GM19099 (cell line): Measurements from ENCODE around the gene OIP5.

Experiments
- POLR2A ChIP-seq: IDR thresholded peaks from 3 replicates; pipeline ENCODE4 v1.6.1; 2011; ENCODE audit warnings: low read depth; ENCODE audit not compliant: insufficient read length; ENCODE audit errors: extremely low read depth

The OIP5 gene

DNA sequence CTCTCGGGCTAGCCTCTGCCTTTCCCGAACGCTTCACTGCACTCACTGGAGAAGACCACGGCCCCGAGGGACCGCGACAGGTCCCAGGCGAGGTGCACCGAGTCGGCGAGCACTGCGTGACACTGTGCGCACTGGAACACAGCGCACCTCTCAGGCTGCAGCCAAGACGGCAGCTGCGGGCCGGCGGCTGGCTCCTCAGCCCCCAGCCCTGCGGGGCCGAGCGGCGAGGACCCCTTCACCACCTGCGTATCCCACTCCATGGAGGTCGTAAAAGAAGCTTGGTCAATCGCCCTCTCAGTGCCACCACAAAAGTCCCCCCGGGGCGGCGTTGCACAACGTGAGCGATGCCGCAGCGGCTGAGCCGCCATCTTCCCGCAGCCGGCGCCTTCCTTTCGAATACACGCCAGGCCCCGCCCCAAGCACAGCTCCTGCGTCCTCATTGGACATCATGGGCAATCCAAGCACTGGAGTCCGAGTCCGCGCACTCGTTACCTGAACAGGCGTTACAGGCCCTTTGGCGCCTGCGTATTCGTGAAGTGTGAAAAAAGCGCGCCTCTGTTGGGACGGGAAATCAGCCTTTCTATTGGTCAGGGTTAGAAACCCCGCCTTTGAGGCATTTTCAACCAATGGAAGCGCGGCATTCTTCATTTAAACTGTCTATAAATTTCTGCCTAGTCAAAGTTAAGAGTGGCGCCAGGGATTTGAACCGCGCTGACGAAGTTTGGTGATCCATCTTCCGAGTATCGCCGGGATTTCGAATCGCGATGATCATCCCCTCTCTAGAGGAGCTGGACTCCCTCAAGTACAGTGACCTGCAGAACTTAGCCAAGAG is at the start of gene OIP5, which contains the start of gene NUSAP1:
Gene OIP5 (minus strand): TSS at position 398 of the 832 bp plus-strand sequence. CDS start 30 bp downstream, at position 368.
Gene NUSAP1 (plus strand): TSS at position 688 of the 832 bp plus-strand sequence. CDS start 77 bp downstream, at position 765.
- TF ChIP-seq POLR2A: peak; percentile 97

DNA sequence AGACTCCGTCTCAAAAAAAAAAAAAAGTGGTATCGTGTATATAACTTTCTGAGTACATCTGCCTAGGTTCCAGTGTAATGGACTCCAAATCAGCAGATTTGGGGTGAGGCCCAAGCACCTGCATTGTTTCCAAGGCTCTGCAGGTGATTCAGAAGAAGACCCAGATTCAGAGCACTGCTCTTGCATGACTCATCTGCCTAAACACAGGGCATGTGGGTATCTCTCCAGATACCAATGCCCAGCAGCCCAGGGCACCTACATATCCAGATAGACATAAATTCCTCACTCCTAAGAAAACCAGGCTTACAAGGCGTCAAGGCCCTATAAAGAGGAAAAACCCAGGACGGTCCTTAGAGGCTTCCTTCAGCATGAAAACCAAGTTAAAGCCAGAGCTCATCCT is 45.6 kb upstream of the OIP5 start:
- no peak for TF ChIP-seq POLR2A

DNA sequence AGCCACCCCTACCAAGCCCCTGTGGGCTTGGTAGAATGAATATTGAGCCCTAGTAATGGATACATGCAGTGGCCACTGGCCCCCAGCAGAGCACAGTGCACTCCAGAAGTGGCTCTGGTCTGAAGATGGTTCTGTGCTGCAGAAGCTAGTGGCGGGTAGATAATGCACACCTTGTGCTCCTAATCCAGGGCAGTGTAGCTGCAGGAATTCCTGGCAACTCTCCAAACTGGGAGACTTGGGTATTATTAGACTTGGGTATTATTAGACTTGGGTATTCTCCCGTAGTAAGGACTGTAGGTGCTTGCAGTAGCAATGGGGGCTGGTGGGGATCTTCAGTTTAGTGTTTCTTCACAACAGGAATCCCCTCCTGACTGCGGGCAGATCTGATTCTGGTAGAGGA is 35.0 kb upstream of the OIP5 start:
- TF ChIP-seq POLR2A: no peak

DNA sequence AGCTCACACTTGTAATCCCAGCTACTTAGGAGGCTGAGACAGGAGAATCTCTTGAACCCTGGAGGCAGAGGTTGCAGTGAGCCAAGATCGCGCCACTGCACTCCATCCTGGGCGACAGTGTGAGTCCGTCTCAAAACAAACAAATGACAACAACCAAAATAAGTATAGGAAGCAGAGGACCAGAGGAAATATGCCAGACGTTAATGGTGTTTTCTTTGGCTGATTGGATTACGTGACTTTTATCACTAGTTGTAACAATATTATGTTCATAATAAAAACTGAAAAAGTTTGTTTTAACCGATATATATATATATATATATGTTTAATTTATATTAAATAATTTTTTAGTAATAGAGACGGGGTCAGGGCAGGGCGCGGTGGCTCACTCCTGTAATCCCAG is 22.0 kb upstream of the OIP5 start:
- TF ChIP-seq POLR2A: no peak

DNA sequence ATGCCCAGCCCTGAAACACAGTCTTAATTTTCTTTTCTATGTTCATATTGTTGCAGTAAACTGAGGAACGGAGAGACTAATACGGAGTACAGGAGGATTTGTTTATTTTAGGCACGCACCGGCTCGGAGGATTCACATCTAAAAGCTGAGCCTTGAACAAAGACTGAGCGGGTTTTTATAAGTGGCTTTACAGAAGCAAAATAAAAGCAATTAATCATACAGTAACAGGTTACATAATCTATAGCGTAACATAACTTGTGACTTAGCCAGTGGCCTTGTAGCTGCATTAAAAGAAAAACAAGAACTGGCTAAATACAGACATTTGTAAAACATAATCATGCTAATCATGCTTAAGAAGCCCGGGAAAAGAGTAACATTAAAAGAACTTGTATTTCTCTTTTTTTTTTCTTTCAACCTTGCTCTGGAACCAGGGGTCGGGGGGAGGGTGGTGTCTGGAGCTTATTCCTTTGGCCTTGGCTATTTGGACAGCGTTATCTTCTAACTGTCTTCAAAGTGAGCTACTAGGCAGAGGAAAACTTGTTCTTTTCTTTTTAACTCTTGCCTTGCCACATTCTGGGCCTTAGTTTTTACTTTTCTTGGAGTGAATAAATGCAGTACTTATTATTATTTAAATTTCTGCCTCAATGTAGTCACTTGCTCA is 17.8 kb upstream of the OIP5 start:
- TF ChIP-seq POLR2A: no peak

DNA sequence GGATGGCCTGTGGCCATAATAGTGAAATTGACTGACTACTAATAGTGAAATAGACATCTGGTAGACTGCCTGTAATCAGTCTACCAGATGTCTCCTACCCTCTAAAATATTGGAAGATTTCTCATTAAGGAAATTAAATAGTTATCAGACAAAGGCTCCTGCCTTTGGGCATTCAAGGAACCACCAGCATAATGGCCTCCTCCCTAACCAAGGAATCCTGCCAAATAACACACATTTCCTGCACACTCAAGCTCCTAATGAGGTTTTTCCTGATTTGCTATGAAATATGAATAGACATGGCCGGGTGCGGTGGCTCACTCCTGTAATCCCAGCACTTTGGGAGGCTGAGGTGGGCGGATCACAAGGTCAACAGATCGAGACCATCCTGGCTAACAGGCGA is 14.8 kb upstream of the OIP5 start:
- TF ChIP-seq POLR2A: no peak

DNA sequence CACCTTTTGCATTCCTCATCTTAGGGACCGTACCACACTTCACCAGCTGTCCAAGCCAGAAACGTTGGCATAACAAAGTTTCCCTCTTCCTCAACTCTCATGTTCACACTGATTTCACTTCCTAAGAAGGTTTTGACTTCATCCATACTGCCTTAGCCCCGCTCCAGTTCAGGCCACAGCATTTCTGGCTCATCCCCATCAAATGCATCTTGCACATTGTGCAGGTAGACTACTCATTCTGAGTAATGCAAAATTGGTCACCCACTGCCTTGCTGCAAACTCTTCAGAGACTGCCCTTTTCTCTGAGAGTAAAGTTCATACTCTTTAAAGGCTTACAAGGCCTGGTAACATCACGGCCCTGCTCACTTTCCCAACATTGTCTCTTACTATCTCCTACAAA is 9.1 kb upstream of the OIP5 start:
- no peak for TF ChIP-seq POLR2A

DNA sequence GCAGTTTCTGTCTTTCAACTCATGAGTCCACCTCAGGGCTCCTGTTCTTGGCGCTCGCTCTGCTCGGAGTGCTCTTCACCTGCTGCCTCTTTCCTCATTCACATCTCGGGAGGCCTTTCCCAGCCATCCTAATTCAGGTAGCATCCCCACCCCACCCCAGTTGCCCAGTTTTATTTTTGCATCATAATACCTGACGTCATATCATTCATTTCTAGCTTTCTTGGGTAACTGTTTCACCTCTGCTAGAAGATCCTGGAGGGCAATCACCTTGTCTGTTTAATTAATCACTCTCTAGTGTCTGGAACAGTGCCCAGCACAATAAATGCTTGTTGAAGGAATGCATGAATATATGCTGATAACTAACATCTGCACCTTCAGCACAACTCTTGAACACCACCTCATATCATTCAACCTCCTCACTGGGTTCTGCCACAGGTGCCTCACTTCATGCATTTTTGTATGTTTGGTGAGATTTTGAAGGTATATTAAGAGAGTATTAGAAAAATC is 7.9 kb upstream of the OIP5 start:
- TF ChIP-seq POLR2A: no peak

DNA sequence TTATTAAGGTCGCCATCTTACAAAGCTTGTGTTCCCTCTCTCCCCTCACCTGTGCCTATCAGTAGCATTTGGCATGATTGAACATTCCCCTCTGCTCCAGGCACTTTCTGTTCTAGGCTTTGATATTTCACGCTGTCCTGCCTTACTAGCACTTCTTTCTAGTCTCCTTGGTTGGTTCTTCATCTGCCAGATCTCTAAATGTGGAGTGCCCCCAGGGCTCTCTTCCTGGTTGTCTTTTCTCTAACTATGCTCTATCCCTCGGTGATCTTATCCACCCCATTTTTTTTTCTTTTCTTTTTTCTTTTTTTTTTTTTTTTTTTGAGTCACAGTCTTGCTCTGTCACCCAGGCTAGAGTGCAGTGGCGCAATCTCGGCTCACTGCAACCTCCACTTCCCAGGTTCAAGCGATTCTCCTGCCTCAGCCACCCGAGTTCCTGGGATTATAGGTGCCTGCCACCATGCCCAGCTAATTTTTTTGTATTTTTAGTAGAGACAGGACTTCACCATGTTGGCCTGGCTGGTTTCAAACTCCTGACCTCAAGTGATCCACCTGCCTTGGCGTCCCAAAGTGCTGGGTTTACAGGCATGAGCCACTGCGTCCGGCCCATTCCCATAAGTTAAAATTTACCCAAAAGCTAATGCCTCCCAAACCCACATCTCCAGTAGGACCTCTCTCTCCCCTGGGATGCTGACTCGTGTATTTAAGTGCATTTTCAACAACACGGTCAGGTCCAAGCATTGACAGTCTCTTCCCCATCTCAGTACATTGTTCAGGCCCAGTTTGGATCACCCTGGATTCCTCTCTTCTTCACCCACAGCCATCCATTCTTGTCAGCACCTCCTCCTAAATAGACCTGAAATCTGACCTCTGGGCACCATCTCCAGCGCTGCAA is 5.5 kb upstream of the OIP5 start:
- no peak for TF ChIP-seq POLR2A

DNA sequence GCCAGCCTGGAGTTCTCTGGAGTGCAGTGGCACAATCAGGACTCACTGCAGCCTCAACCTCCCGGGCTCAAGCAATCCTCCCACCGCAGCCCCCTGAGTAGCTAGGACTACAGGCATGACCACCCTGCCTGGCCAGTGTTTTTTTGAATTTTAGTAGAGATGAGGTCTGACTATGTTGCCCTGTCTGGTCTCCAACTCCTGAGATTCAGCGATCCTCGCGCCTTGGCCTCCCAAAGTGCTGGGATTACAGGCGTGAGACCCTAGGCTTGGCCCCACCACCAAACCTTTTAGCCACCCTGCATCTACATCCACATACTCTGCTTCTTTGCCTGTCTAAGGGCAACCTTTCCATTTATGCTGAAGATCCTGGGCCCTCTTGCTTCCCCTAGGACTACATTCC is 4.7 kb upstream of the OIP5 start:
- no peak for TF ChIP-seq POLR2A

DNA sequence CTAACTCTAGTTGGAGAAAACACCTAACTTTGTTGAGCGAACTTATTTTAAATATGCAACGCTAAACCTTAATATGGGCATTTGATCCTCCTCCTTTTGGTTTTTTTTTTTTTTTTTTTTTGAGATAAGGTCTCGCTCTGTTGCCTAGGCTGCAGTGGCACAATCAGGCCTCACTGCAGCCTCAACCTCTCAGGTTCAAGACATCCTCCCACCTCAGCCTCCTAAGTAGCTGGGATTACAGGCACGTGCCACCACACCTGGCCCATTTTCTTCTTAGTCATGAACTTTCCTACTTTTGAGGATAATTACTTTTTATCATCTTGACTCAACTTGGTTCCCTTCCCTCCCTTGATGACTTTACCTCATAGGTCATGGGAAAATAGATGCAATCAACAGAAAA is 4.2 kb upstream of the OIP5 start:
- no peak for TF ChIP-seq POLR2A

DNA sequence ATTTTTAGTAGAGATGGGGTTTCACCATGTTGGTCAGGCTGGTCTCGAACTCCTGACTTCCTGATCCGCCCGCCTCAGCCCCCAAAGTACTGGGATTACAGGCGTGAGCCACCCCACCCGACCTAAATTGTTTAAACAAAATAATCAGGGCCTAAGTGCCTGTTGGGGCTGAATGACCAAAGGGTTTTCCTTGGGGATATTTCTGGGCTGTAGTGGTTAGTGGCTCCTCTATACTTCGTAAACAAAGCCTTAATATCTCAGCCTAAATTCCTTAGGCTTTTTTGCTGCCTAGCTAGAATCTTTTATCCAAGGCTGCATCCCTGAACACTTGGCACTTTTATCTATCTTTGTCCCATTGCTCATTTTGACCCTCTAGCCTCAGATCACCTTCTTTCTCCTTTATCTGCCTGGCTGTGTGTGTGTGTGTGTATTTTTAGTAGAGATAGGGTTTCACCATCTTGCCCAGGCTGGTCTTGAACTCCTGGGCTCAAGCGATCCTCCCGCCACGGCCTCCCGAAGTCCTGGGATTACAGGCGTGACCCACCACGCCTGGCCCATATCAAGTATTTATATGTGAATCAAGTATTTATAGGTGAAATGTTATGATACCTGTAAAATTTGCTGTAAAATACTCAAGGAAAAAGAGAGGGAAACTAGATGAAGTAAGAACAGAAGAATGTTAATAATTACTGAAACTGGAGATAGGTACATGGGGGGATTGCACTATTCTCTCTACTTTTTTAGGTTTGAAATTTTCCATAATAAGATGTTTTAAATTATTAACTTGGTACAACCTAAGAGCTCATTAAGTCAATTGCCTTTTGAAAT is 2.1 kb upstream of the OIP5 start:
- TF ChIP-seq POLR2A: no peak

DNA sequence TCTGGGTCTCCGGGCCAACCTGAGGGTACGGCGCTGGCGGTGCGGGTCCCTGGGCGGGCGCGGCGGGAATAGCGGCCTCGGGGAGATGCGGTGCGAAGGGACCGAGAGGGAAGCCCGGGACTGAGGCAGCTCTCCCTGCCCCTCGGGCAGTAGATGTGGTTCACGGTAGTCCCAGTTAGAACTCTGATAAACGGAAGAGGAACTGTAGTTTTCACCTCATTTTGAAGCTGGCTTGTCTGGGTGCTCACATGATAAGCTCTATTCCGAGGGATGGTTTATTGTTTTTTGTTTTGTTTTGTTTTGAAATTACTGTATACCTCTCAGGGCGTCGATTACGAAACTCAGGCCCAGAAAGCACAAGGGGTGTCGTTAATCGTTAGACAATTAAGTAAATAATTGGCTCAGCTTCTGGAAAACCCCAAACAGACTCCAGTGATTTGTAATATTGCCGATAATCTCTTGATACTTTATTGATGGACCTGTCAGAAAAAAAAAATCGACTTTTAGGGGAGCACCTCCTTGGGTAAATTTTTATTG is 703 bp upstream of the OIP5 start:
- TF ChIP-seq POLR2A: no peak

DNA sequence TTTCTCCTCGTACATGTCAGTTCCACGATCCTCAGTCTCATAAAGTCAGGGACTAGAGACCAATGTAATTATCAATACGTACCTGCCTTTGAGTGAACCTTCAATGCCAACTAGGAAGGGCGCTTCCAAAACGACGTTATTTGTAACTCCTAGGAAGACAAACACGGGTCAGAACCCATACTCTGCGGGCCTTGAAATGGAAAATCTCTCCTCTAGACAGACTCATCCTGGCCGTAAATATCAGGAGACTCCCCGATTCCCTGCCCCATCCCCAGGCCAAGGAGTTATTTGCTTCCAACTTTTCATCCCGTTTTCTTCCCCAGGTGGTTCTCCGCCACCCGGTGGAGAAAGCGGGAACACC is 578 bp downstream of the OIP5 start:
- TF ChIP-seq POLR2A: no peak

DNA sequence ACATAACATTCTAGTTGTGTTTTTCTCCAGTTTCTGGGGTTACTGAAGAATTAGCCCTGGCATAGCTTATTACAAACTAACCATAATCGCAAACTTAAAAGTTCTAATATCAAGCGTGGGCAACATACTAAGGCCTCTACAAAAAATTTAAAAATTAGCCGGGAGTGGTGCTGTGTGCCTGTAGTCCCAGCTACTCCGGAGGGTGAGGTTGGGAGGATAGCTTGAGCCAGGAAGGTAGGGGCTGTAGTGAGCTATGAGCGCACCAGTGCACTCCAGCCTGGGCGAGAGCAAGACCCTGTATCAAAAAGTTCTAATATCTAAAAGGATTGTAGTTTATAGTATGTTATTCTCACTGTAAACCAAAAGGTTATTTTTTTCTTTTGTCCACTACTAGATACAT is 1.1 kb downstream of the OIP5 start:
- no peak for TF ChIP-seq POLR2A

DNA sequence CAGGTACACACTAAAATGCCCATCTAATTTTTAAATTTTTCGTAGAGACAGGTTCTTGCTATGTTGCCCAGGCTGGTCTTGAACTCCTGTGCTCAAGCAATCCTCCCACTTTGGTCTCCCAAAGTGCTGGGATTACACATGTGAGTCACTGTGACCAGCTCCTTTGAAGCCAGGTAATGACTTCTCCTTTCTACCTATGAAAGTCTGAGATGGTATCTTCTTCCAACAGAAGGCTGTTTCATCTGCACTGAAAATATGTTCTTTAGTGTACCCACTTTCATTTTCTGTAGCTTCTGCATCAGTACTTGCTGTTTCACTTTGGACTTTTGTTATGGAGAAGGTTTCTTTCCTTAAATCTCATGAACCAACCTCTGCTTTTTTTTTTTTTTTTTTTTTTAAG is 8.8 kb downstream of the OIP5 start:
- no peak for TF ChIP-seq POLR2A
